ENCODE data around the gene DENND4A. TPM values are rescaled to one million over a fixed set of nuclear protein-coding genes. Genes with fewer than 3 reads are reported as not detected.

Gene DENND4A
- total RNA-seq, 1 experiment from 2014 or later: 6.2 TPM

DNA sequence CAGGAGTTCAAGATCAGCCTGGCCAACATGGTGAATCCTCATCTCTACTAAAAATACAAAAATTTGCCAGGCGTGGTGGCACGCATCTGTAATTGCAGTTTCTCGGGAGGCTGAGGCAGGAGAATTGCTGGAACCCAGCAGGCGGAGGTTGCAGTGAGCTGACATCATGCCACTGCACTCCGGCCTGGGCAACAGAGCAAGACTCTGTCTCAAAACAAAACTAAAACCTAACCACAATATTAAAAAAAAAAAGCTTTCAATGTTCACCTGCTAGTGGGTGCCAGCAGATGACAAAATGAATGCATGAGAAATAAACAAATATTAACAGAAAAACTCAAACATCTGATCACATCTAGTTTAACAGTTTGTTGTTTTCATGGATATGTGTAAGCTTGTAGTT, 161.3 kb downstream of the DENND4A start:
- intact Hi-C loops (cut with micrococcal nuclease): no loop called here
- CTCF ChIA-PET: no interaction called here

DNA sequence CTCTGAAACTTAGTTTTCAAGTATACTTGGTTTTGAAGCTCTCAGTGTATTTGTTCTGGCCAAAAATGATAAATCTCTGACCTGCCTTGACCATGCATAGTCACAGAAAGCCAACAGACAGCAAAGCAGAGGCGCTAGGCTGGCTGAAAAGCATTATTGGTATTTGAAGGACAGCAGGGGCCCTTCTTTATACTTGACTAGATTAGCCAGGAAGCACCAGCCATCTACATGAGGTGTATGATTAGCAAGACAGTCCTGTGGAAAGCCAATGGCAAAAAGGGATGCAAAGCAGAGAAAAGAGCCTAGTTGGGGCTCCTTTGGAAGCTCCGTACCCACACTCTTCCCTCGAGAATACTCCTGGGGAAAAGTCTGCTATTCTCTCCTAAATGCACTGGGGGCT, 162.5 kb downstream of the DENND4A start:
- Histone ChIP-seq H2AFZ (ENCODE audit: low read length) (no peak overlapping the region), H3F3A (ENCODE audit: low read length, unreplicated experiment) (no peaks in the 10 kb centered on the region), H3K9me3 (ENCODE audit: low read length) (no peaks in the 10 kb centered on the region), H3K9me2 (replicated peaks; ENCODE audit: low read length) (no peaks in the 10 kb centered on the region), H3K4me3 (ENCODE audit: low read length) (no peak overlapping the region), H3K9ac (ENCODE audit: low read length) (no peak overlapping the region), H3K4me2 (ENCODE audit: low read length) (no peak overlapping the region), H4K20me1 (ENCODE audit: low read length) (no peaks in the 10 kb centered on the region), H3K27me3 (ENCODE audit: low read length) (no peaks in the 10 kb centered on the region), H3K27ac (ENCODE audit: low read length) (no peak overlapping the region), H3K79me2 (ENCODE audit: low read length) (no peaks in the 10 kb centered on the region), H3K36me3 (ENCODE audit: low read depth, low read length) (no peaks in the 10 kb centered on the region), H3K4me1 (ENCODE audit: insufficient read depth, low read length) (peaks cover 10% of the 10 kb centered on the region; the same call in 1 of the 2 replicates)
- no TSS peak for BruUV-seq (replicated peaks)
- DNase-seq: no peak
- CTCF ChIA-PET: no interaction called here
- TF ChIP-seq EZH2 (IDR thresholded peaks at IDR 0.05; ENCODE audit: low read length, unreplicated experiment): no peak
- no peak for TF ChIP-seq EZH2phosphoT487 (IDR thresholded peaks at IDR 0.05; ENCODE audit: borderline replicate concordance, low read length)
- TF ChIP-seq, protein P1, sequence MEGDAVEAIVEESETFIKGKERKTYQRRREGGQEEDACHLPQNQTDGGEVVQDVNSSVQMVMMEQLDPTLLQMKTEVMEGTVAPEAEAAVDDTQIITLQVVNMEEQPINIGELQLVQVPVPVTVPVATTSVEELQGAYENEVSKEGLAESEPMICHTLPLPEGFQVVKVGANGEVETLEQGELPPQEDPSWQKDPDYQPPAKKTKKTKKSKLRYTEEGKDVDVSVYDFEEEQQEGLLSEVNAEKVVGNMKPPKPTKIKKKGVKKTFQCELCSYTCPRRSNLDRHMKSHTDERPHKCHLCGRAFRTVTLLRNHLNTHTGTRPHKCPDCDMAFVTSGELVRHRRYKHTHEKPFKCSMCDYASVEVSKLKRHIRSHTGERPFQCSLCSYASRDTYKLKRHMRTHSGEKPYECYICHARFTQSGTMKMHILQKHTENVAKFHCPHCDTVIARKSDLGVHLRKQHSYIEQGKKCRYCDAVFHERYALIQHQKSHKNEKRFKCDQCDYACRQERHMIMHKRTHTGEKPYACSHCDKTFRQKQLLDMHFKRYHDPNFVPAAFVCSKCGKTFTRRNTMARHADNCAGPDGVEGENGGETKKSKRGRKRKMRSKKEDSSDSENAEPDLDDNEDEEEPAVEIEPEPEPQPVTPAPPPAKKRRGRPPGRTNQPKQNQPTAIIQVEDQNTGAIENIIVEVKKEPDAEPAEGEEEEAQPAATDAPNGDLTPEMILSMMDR (conservative IDR thresholded peaks at IDR 0.05; ENCODE audit: low read depth, low read length): no peak
- POLR2A ChIA-PET (ENCODE audit: unreplicated experiment): no interaction called here
- intact Hi-C loops (cut with micrococcal nuclease): no loop called here
- no peak for ATAC-seq

More for the DNA sequence above, 161.3 kb downstream of the DENND4A start:
- H3K36me3 ChIP-seq (ENCODE audit: low read depth, low read length): no peaks in the 10 kb centered on the region
- H3K27ac ChIP-seq (ENCODE audit: low read length): no peak overlapping the region
- H3K9ac ChIP-seq (ENCODE audit: low read length): no peak overlapping the region
- no peaks in the 10 kb centered on the region for H3K9me2 ChIP-seq (replicated peaks; ENCODE audit: low read length)
- H3K27me3 ChIP-seq (ENCODE audit: low read length): no peaks in the 10 kb centered on the region
- no TSS peak for BruUV-seq (replicated peaks)
- no peak overlapping the region for H3K4me3 ChIP-seq (ENCODE audit: low read length)
- H3K79me2 ChIP-seq (ENCODE audit: low read length): no peaks in the 10 kb centered on the region
- H4K20me1 ChIP-seq (ENCODE audit: low read length): no peaks in the 10 kb centered on the region
- no peak for TF ChIP-seq EZH2phosphoT487 (IDR thresholded peaks at IDR 0.05; ENCODE audit: borderline replicate concordance, low read length)
- no peak for TF ChIP-seq EZH2 (IDR thresholded peaks at IDR 0.05; ENCODE audit: low read length, unreplicated experiment)
- TF ChIP-seq, protein P1 (conservative IDR thresholded peaks at IDR 0.05; ENCODE audit: low read depth, low read length): no peak
- no peaks in the 10 kb centered on the region for H3K9me3 ChIP-seq (ENCODE audit: low read length)
- no peak for ATAC-seq
- no peak overlapping the region for H2AFZ ChIP-seq (ENCODE audit: low read length)
- POLR2A ChIA-PET (ENCODE audit: unreplicated experiment): no interaction called here
- H3F3A ChIP-seq (ENCODE audit: low read length, unreplicated experiment): no peaks in the 10 kb centered on the region
- no peak for DNase-seq
- H3K4me1 ChIP-seq (ENCODE audit: insufficient read depth, low read length): peaks cover 10% of the 10 kb centered on the region; the same call in 1 of the 2 replicates
- H3K4me2 ChIP-seq (ENCODE audit: low read length): no peak overlapping the region

DNA sequence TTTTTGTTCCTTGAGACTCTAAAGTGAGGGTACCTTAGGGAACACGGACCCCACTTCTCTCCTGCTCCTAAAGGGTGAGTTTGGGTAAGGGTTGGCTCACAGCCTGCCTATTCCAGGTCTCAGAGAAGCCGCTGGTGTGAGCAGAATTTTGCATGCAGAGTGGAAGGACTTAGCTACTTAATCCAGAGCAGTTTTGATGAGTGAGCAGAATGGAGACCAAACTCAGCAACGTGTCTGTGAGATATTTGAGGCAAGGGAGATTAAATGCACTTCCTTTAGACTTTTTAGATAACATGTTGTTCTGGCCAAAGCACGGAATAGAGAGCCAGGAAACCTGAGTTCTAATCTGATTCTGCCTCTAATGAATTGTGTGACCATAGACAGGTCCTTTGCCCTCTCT, 165.2 kb downstream of the DENND4A start:
- CTCF ChIA-PET: no interaction called here
- no peak for ATAC-seq
- Histone ChIP-seq H3K9me2 (replicated peaks; ENCODE audit: low read length) (no peaks in the 10 kb centered on the region), H3K27ac (ENCODE audit: low read length) (no peak overlapping the region), H3K9ac (ENCODE audit: low read length) (no peak overlapping the region), H3F3A (ENCODE audit: low read length, unreplicated experiment) (no peaks in the 10 kb centered on the region), H3K9me3 (ENCODE audit: low read length) (no peaks in the 10 kb centered on the region), H3K27me3 (ENCODE audit: low read length) (no peaks in the 10 kb centered on the region), H4K20me1 (ENCODE audit: low read length) (no peaks in the 10 kb centered on the region), H3K36me3 (ENCODE audit: low read depth, low read length) (no peaks in the 10 kb centered on the region), H2AFZ (ENCODE audit: low read length) (no peak overlapping the region), H3K4me2 (ENCODE audit: low read length) (no peak overlapping the region), H3K4me3 (ENCODE audit: low read length) (no peak overlapping the region), H3K79me2 (ENCODE audit: low read length) (no peaks in the 10 kb centered on the region), H3K4me1 (ENCODE audit: insufficient read depth, low read length) (no peaks in the 10 kb centered on the region)
- POLR2A ChIA-PET (ENCODE audit: unreplicated experiment): no interaction called here
- no peak for DNase-seq
- TF ChIP-seq, protein P1 (conservative IDR thresholded peaks at IDR 0.05; ENCODE audit: low read depth, low read length): no peak
- TF ChIP-seq EZH2 (IDR thresholded peaks at IDR 0.05; ENCODE audit: low read length, unreplicated experiment): no peak
- TF ChIP-seq EZH2phosphoT487 (IDR thresholded peaks at IDR 0.05; ENCODE audit: borderline replicate concordance, low read length): no peak
- BruUV-seq (replicated peaks): no TSS peak
- intact Hi-C loops (cut with micrococcal nuclease): no loop called here
